ES-I3 (cell line): ENCODE data around the gene CDC42BPG.

Experiments used
- H3K36me3 ChIP-seq: 2 replicates; pipeline ENCODE4 v1.6.1; 2013; ENCODE audit warnings: mild to moderate bottlenecking, low read length, control low read depth, moderate library complexity; ENCODE audit not compliant: insufficient read depth
- H3K4me1 ChIP-seq: 2 replicates; pipeline ENCODE4 v1.6.1; 2013; ENCODE audit warnings: mild to moderate bottlenecking, control low read depth, low read length; ENCODE audit not compliant: insufficient read depth
- H3K9ac ChIP-seq: 2 replicates; pipeline ENCODE4 v1.6.1; 2013; ENCODE audit warnings: low read depth, mild to moderate bottlenecking, low read length, moderate library complexity
- H3K9me3 ChIP-seq: 2 replicates; pipeline ENCODE4 v1.6.1; 2013; ENCODE audit warnings: mild to moderate bottlenecking, low read length, moderate library complexity; ENCODE audit not compliant: control insufficient read depth, insufficient read depth

Gene CDC42BPG

GRCh38 chr11:64799256-64799622 lies 45.2 kb downstream of the CDC42BPG start:
- H3K9ac ChIP-seq, result no peak overlapping the region
- H3K36me3 ChIP-seq, result no peaks in the 10 kb centered on the region; the same call in 1 of the 2 replicates
- peaks cover 8% of the 10 kb centered on the region; the same call in 1 of the 2 replicates for H3K4me1 ChIP-seq
- no peaks in the 10 kb centered on the region for H3K9me3 ChIP-seq

- Histone ChIP-seq H3K9ac (no peak overlapping the region), H3K4me1 (0 out of 2 replicates have a peak, but pooled peaks cover under 1% of the 10 kb centered on the region), H3K36me3 (no peaks in the 10 kb centered on the region; the same call in 1 of the 2 replicates), H3K9me3 (no peaks in the 10 kb centered on the region)
Measured at GRCh38 chr11:64796757-64797541, 47.5 kb downstream of the CDC42BPG start.

GRCh38 chr11:64796047-64796756 lies 48.3 kb downstream of the CDC42BPG start:
- H3K9ac ChIP-seq, result no peak overlapping the region
- H3K9me3 ChIP-seq, result no peaks in the 10 kb centered on the region
- no peaks in the 10 kb centered on the region for H3K4me1 ChIP-seq
- H3K36me3 ChIP-seq, result no peaks in the 10 kb centered on the region; the same call in 1 of the 2 replicates

GRCh38 chr11:64794526-64794925 lies 49.9 kb downstream of the CDC42BPG start:
- H3K9ac ChIP-seq, result no peak overlapping the region
- no peaks in the 10 kb centered on the region for H3K4me1 ChIP-seq
- H3K36me3 ChIP-seq, result no peaks in the 10 kb centered on the region

GRCh38 chr11:64793271-64794160 lies 50.9 kb downstream of the CDC42BPG start:
- Histone ChIP-seq H3K4me1 (no peaks in the 10 kb centered on the region), H3K36me3 (no peaks in the 10 kb centered on the region), H3K9me3 (no peaks in the 10 kb centered on the region), H3K9ac (no peak overlapping the region)

More at GRCh38 chr11:64794526-64794925, 49.9 kb downstream of the CDC42BPG start:
- H3K9me3 ChIP-seq, result no peaks in the 10 kb centered on the region

- Histone ChIP-seq H3K4me1 (no peaks in the 10 kb centered on the region), H3K36me3 (no peaks in the 10 kb centered on the region), H3K9me3 (no peaks in the 10 kb centered on the region), H3K9ac (no peak overlapping the region)
Measured at GRCh38 chr11:64792482-64792881, 52.0 kb downstream of the CDC42BPG start.

GRCh38 chr11:64791781-64792291 lies 52.6 kb downstream of the CDC42BPG start:
- no peaks in the 10 kb centered on the region for H3K9me3 ChIP-seq
- no peaks in the 10 kb centered on the region for H3K4me1 ChIP-seq
- H3K36me3 ChIP-seq, result no peaks in the 10 kb centered on the region
- H3K9ac ChIP-seq, result no peak overlapping the region

- Histone ChIP-seq H3K9ac (no peak overlapping the region), H3K4me1 (no peaks in the 10 kb centered on the region), H3K36me3 (no peaks in the 10 kb centered on the region), H3K9me3 (no peaks in the 10 kb centered on the region)
Measured at GRCh38 chr11:64790205-64791095, 54.0 kb downstream of the CDC42BPG start.

GRCh38 chr11:64789331-64790204 lies 54.9 kb downstream of the CDC42BPG start:
- no peaks in the 10 kb centered on the region for H3K4me1 ChIP-seq
- no peaks in the 10 kb centered on the region for H3K9me3 ChIP-seq
- H3K36me3 ChIP-seq, result no peaks in the 10 kb centered on the region
- H3K9ac ChIP-seq, result no peak overlapping the region

GRCh38 chr11:64788321-64789215 lies 55.9 kb downstream of the CDC42BPG start:
- Histone ChIP-seq H3K36me3 (no peaks in the 10 kb centered on the region), H3K9ac (no peak overlapping the region), H3K4me1 (no peaks in the 10 kb centered on the region), H3K9me3 (no peaks in the 10 kb centered on the region)

- no peaks in the 10 kb centered on the region for H3K9me3 ChIP-seq
- no peaks in the 10 kb centered on the region for H3K36me3 ChIP-seq
- H3K4me1 ChIP-seq, result no peaks in the 10 kb centered on the region
- H3K9ac ChIP-seq, result no peak overlapping the region
Measured at GRCh38 chr11:64787526-64788320, 56.7 kb downstream of the CDC42BPG start.
